T-helper 1 cell treated with Interleukin-12 subunit alpha and Interleukin-12 subunit beta and Interleukin-4 antibody, amounts not matched to agents 30 μg/mL and 1 μg/mL, for 36 hours (primary cell): ENCODE results near the gene APOA1.
"Not testable (repeated sequence)": the region's sequence is repeated elsewhere in the genome, so short reads cannot be mapped to it uniquely, and the experiment has no call there.

Experiments
- H3K27ac Mint-ChIP-seq: one replicate; pipeline ENCODE4 v1.8.0; 2021; ENCODE audit warnings: mild to moderate bottlenecking, mixed read lengths
- H3K27me3 Mint-ChIP-seq: one replicate; pipeline ENCODE4 v1.8.0; 2021; ENCODE audit warnings: low read depth, mixed read lengths
- H3K36me3 Mint-ChIP-seq: one replicate; pipeline ENCODE4 v1.8.0; 2021; ENCODE audit warnings: low read depth, mixed read lengths
- H3K4me1 Mint-ChIP-seq: one replicate; pipeline ENCODE4 v1.8.0; 2021; ENCODE audit warnings: low read depth, mixed read lengths
- H3K4me3 Mint-ChIP-seq: one replicate; pipeline ENCODE4 v1.8.0; 2021; ENCODE audit warnings: mild to moderate bottlenecking, moderate library complexity, mixed read lengths
- H3K9me3 Mint-ChIP-seq: one replicate; pipeline ENCODE4 v1.8.0; 2021; ENCODE audit warnings: mixed read lengths

APOA1 gene

GRCh38 chr11:116823031-116823843 is 14.2 kb downstream of the APOA1 start, which contains the start of gene APOA4:
Gene APOA4 (minus strand): TSS chr11:116823304. CDS start chr11:116823191, 113 bp downstream.
- no peak within 1 kb of the TSS for H3K27ac Mint-ChIP-seq
- H3K9me3 Mint-ChIP-seq = no peaks in the 10 kb centered on the region
- H3K27me3 Mint-ChIP-seq = no peaks in the 10 kb centered on the region
- H3K4me1 Mint-ChIP-seq = no peaks in the 10 kb centered on the region
- no peak within 1 kb of the TSS for H3K4me3 Mint-ChIP-seq
- no peaks in the 10 kb centered on the region for H3K36me3 Mint-ChIP-seq

GRCh38 chr11:116822575-116822974 is 14.8 kb downstream of the APOA1 start:
- Mint-ChIP-seq H3K36me3 (no peaks in the 10 kb centered on the region), H3K4me1 (no peaks in the 10 kb centered on the region), H3K27ac (no peak overlapping the region), H3K4me3 (no peak overlapping the region), H3K27me3 (no peaks in the 10 kb centered on the region), H3K9me3 (no peaks in the 10 kb centered on the region)

- Mint-ChIP-seq H3K4me3 (no peak overlapping the region), H3K36me3 (no peaks in the 10 kb centered on the region), H3K4me1 (no peaks in the 10 kb centered on the region), H3K27me3 (no peaks in the 10 kb centered on the region), H3K27ac (no peak overlapping the region), H3K9me3 (no peaks in the 10 kb centered on the region)
Measured at GRCh38 chr11:116821050-116821918, 16.1 kb downstream of the APOA1 start.

- Mint-ChIP-seq H3K9me3 (no peaks in the 10 kb centered on the region), H3K27ac (no peak overlapping the region), H3K36me3 (no peaks in the 10 kb centered on the region), H3K4me1 (no peaks in the 10 kb centered on the region), H3K27me3 (no peaks in the 10 kb centered on the region), H3K4me3 (no peak overlapping the region)
Measured at GRCh38 chr11:116819049-116819448, 18.4 kb downstream of the APOA1 start.

GRCh38 chr11:116814502-116814901 is 22.9 kb downstream of the APOA1 start:
- H3K27me3 Mint-ChIP-seq = peaks cover 3% of the 10 kb centered on the region
- no peak overlapping the region for H3K4me3 Mint-ChIP-seq
- no peaks in the 10 kb centered on the region for H3K9me3 Mint-ChIP-seq
- H3K36me3 Mint-ChIP-seq = no peaks in the 10 kb centered on the region
- H3K27ac Mint-ChIP-seq = no peak overlapping the region
- no peaks in the 10 kb centered on the region for H3K4me1 Mint-ChIP-seq

- Mint-ChIP-seq H3K36me3 (no peaks in the 10 kb centered on the region), H3K4me1 (no peaks in the 10 kb centered on the region), H3K4me3 (no peak overlapping the region), H3K9me3 (no peaks in the 10 kb centered on the region), H3K27me3 (peaks cover 6% of the 10 kb centered on the region), H3K27ac (no peak overlapping the region)
Measured at GRCh38 chr11:116813781-116814471, 23.5 kb downstream of the APOA1 start.

- Mint-ChIP-seq H3K4me1 (no peaks in the 10 kb centered on the region), H3K9me3 (no peaks in the 10 kb centered on the region), H3K36me3 (no peaks in the 10 kb centered on the region), H3K27ac (no peak overlapping the region), H3K27me3 (peaks cover 7% of the 10 kb centered on the region), H3K4me3 (no peak overlapping the region)
Measured at GRCh38 chr11:116813170-116813569, 24.3 kb downstream of the APOA1 start.

- Mint-ChIP-seq H3K4me3 (no peak overlapping the region), H3K36me3 (no peaks in the 10 kb centered on the region), H3K4me1 (no peaks in the 10 kb centered on the region), H3K9me3 (no peaks in the 10 kb centered on the region), H3K27ac (no peak overlapping the region), H3K27me3 (peaks cover 7% of the 10 kb centered on the region)
Measured at GRCh38 chr11:116812109-116812508, 25.3 kb downstream of the APOA1 start.

- Mint-ChIP-seq H3K4me3 (no peak overlapping the region), H3K27ac (no peak overlapping the region), H3K27me3 (peaks cover 7% of the 10 kb centered on the region), H3K9me3 (no peaks in the 10 kb centered on the region), H3K4me1 (no peaks in the 10 kb centered on the region), H3K36me3 (no peaks in the 10 kb centered on the region)
Measured at GRCh38 chr11:116811194-116811593, 26.2 kb downstream of the APOA1 start.

GRCh38 chr11:116808262-116809175 is 28.9 kb downstream of the APOA1 start:
- no peak overlapping the region for H3K4me3 Mint-ChIP-seq
- no peaks in the 10 kb centered on the region for H3K9me3 Mint-ChIP-seq
- no peaks in the 10 kb centered on the region for H3K4me1 Mint-ChIP-seq
- H3K27me3 Mint-ChIP-seq = peaks cover 7% of the 10 kb centered on the region
- no peaks in the 10 kb centered on the region for H3K36me3 Mint-ChIP-seq
- H3K27ac Mint-ChIP-seq = no peak overlapping the region

- Mint-ChIP-seq H3K4me1 (no peaks in the 10 kb centered on the region), H3K9me3 (no peaks in the 10 kb centered on the region), H3K4me3 (no peak overlapping the region), H3K36me3 (no peaks in the 10 kb centered on the region), H3K27ac (no peak overlapping the region), H3K27me3 (peaks cover 10% of the 10 kb centered on the region)
Measured at GRCh38 chr11:116807601-116808261, 29.7 kb downstream of the APOA1 start.

- Mint-ChIP-seq H3K36me3 (no peaks in the 10 kb centered on the region), H3K27me3 (peaks cover 33% of the 10 kb centered on the region), H3K4me3 (no peak overlapping the region), H3K27ac (no peak overlapping the region), H3K4me1 (no peaks in the 10 kb centered on the region), H3K9me3 (no peaks in the 10 kb centered on the region)
Measured at GRCh38 chr11:116804001-116804400, 33.4 kb downstream of the APOA1 start.

- H3K36me3 Mint-ChIP-seq, H3K4me3 Mint-ChIP-seq, H3K27ac Mint-ChIP-seq, H3K9me3 Mint-ChIP-seq, H3K4me1 Mint-ChIP-seq: not testable (repeated sequence)
- H3K27me3 Mint-ChIP-seq = peaks cover 38% of the 10 kb centered on the region
Measured at GRCh38 chr11:116801662-116802061, 35.8 kb downstream of the APOA1 start.
